ENCODE data around the gene NEIL1.
"Not testable (repeated sequence)": the region's sequence is repeated elsewhere in the genome, so short reads cannot be mapped to it uniquely, and the experiment has no call there.

The NEIL1 gene

GRCh38 chr15:75346796-75347221, at the start of gene NEIL1:
Gene NEIL1, plus strand, starts transcription at chr15:75347039. Its CDS starts 1,867 bp downstream, at chr15:75348906.
- TF ChIP-seq CTCF (IDR thresholded peaks at IDR 0.05; ENCODE audit: control insufficient read depth, insufficient read depth, low read depth, low read length, missing control alignments), result no peak
- DNase-seq (ENCODE audit: low read depth), result no peak
- H3K4me3 ChIP-seq (ENCODE audit: control insufficient read depth, low read depth, low read length), result peak within 1 kb of the TSS; percentile 70

GRCh38 chr15:75298541-75299310, 48.1 kb upstream of the NEIL1 start:
- not testable (repeated sequence) for H3K4me3 ChIP-seq (ENCODE audit: control insufficient read depth, low read depth, low read length); DNase-seq (ENCODE audit: low read depth)

GRCh38 chr15:75299311-75299688, 47.5 kb upstream of the NEIL1 start:
- peak; percentile 45 for TF ChIP-seq CTCF (IDR thresholded peaks at IDR 0.05; ENCODE audit: control insufficient read depth, insufficient read depth, low read depth, low read length, missing control alignments)
- DNase-seq (ENCODE audit: low read depth); H3K4me3 ChIP-seq (ENCODE audit: control insufficient read depth, low read depth, low read length): not testable (repeated sequence)

GRCh38 chr15:75300026-75300425, 46.8 kb upstream of the NEIL1 start:
- not testable (repeated sequence) for DNase-seq (ENCODE audit: low read depth); H3K4me3 ChIP-seq (ENCODE audit: control insufficient read depth, low read depth, low read length)

GRCh38 chr15:75302318-75302717, 44.5 kb upstream of the NEIL1 start:
- H3K4me3 ChIP-seq (ENCODE audit: control insufficient read depth, low read depth, low read length), result no peak overlapping the region
- TF ChIP-seq CTCF (IDR thresholded peaks at IDR 0.05; ENCODE audit: control insufficient read depth, insufficient read depth, low read depth, low read length, missing control alignments), result no peak
- DNase-seq (ENCODE audit: low read depth), result no peak

- not testable (repeated sequence) for DNase-seq (ENCODE audit: low read depth); H3K4me3 ChIP-seq (ENCODE audit: control insufficient read depth, low read depth, low read length)
Observed at GRCh38 chr15:75302753-75303152, 44.1 kb upstream of the NEIL1 start.

- DNase-seq (ENCODE audit: low read depth), result no peak
- H3K4me3 ChIP-seq (ENCODE audit: control insufficient read depth, low read depth, low read length), result no peak overlapping the region
- TF ChIP-seq CTCF (IDR thresholded peaks at IDR 0.05; ENCODE audit: control insufficient read depth, insufficient read depth, low read depth, low read length, missing control alignments), result no peak
Observed at GRCh38 chr15:75306188-75306587, 40.7 kb upstream of the NEIL1 start.

- DNase-seq (ENCODE audit: low read depth), result no peak
- TF ChIP-seq CTCF (IDR thresholded peaks at IDR 0.05; ENCODE audit: control insufficient read depth, insufficient read depth, low read depth, low read length, missing control alignments), result peak; percentile 43
- H3K4me3 ChIP-seq (ENCODE audit: control insufficient read depth, low read depth, low read length), result no peak overlapping the region
Observed at GRCh38 chr15:75307778-75308390, 39.0 kb upstream of the NEIL1 start.

Measured in AG09309 (cell line).